ENCODE data around the gene NT5M.

Gene NT5M

GRCh38 chr17:17359271-17359670 is 56.1 kb downstream of the NT5M start:
- Histone ChIP-seq H3K4me3 (replicated peaks; ENCODE audit: insufficient read depth, low read length) (no peak overlapping the region), H3K27me3 (ENCODE audit: insufficient read depth, poor library complexity, severe bottlenecking) (no peaks in the 10 kb centered on the region), H3K27ac (replicated peaks) (no peak overlapping the region)
- TF ChIP-seq GABPA (IDR thresholded peaks at IDR 0.05; ENCODE audit: low read depth) (no peak), POLR2AphosphoS5 (IDR thresholded peaks at IDR 0.05; ENCODE audit: low read depth) (no peak), SPI1 (IDR thresholded peaks at IDR 0.05; ENCODE audit: borderline replicate concordance, low read depth) (no peak)
- TF ChIP-seq, protein P1, sequence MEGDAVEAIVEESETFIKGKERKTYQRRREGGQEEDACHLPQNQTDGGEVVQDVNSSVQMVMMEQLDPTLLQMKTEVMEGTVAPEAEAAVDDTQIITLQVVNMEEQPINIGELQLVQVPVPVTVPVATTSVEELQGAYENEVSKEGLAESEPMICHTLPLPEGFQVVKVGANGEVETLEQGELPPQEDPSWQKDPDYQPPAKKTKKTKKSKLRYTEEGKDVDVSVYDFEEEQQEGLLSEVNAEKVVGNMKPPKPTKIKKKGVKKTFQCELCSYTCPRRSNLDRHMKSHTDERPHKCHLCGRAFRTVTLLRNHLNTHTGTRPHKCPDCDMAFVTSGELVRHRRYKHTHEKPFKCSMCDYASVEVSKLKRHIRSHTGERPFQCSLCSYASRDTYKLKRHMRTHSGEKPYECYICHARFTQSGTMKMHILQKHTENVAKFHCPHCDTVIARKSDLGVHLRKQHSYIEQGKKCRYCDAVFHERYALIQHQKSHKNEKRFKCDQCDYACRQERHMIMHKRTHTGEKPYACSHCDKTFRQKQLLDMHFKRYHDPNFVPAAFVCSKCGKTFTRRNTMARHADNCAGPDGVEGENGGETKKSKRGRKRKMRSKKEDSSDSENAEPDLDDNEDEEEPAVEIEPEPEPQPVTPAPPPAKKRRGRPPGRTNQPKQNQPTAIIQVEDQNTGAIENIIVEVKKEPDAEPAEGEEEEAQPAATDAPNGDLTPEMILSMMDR (IDR thresholded peaks at IDR 0.05; ENCODE audit: insufficient read depth, low read length) = no peak
- DNase-seq (ENCODE audit: low read depth in 1 of 2, low spot score in 1 of 2) = no peak

- no peak overlapping the region for H3K4me3 ChIP-seq (replicated peaks; ENCODE audit: insufficient read depth, low read length)
- H3K27me3 ChIP-seq (ENCODE audit: insufficient read depth, poor library complexity, severe bottlenecking) = no peaks in the 10 kb centered on the region
- TF ChIP-seq SPI1 (IDR thresholded peaks at IDR 0.05; ENCODE audit: borderline replicate concordance, low read depth) = no peak
- TF ChIP-seq, protein P1 (IDR thresholded peaks at IDR 0.05; ENCODE audit: insufficient read depth, low read length) = no peak
- no peak for TF ChIP-seq GABPA (IDR thresholded peaks at IDR 0.05; ENCODE audit: low read depth)
- TF ChIP-seq POLR2AphosphoS5 (IDR thresholded peaks at IDR 0.05; ENCODE audit: low read depth) = no peak
- DNase-seq (ENCODE audit: low read depth in 1 of 2, low spot score in 1 of 2) = no peak
- H3K27ac ChIP-seq (replicated peaks) = no peak overlapping the region
Measured at GRCh38 chr17:17360087-17360730, 57.0 kb downstream of the NT5M start.

- TF ChIP-seq POLR2AphosphoS5 (IDR thresholded peaks at IDR 0.05; ENCODE audit: low read depth) (no peak), GABPA (IDR thresholded peaks at IDR 0.05; ENCODE audit: low read depth) (no peak), SPI1 (IDR thresholded peaks at IDR 0.05; ENCODE audit: borderline replicate concordance, low read depth) (no peak)
- TF ChIP-seq, protein P1 (IDR thresholded peaks at IDR 0.05; ENCODE audit: insufficient read depth, low read length) = no peak
- TF ChIP-seq, protein P2, sequence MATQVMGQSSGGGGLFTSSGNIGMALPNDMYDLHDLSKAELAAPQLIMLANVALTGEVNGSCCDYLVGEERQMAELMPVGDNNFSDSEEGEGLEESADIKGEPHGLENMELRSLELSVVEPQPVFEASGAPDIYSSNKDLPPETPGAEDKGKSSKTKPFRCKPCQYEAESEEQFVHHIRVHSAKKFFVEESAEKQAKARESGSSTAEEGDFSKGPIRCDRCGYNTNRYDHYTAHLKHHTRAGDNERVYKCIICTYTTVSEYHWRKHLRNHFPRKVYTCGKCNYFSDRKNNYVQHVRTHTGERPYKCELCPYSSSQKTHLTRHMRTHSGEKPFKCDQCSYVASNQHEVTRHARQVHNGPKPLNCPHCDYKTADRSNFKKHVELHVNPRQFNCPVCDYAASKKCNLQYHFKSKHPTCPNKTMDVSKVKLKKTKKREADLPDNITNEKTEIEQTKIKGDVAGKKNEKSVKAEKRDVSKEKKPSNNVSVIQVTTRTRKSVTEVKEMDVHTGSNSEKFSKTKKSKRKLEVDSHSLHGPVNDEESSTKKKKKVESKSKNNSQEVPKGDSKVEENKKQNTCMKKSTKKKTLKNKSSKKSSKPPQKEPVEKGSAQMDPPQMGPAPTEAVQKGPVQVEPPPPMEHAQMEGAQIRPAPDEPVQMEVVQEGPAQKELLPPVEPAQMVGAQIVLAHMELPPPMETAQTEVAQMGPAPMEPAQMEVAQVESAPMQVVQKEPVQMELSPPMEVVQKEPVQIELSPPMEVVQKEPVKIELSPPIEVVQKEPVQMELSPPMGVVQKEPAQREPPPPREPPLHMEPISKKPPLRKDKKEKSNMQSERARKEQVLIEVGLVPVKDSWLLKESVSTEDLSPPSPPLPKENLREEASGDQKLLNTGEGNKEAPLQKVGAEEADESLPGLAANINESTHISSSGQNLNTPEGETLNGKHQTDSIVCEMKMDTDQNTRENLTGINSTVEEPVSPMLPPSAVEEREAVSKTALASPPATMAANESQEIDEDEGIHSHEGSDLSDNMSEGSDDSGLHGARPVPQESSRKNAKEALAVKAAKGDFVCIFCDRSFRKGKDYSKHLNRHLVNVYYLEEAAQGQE (IDR thresholded peaks at IDR 0.05; ENCODE audit: insufficient replicate concordance, low read depth) = no peak
Measured at GRCh38 chr17:17361543-17361866, 58.3 kb downstream of the NT5M start.

DNA sequence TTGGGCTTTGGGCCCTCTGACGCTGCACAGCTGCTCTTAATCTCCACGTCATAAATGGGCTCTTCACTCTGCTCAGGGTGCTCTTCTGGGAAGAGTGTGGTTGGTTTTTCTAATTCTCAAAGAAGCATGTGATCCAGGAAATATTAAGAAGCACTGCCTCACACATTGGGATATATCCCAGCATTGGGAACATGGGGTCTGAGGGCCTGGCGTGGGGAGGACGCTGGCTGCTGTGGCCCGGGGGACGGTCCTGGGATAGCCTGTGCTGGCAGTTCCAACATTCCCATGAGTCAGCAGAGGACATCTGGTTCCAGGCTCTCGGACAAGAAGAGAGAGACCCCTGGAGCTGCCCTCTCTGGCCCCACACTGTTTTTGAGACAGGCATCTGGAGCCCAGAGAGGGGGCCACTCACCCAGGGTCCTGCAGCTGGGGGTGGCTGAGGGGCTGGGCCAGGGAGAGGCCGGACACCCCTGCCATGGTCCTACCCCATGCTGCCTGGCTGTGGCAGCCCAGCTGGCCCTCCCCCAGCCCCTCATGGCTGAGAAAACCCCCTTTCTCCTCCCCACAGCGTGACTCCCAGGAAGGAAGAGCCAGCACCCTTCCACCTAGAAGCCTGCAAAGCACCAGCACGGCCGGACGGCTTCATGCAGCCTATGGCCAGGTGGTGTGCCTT is 58.8 kb downstream of the NT5M start:
- TF ChIP-seq, protein P1 (IDR thresholded peaks at IDR 0.05; ENCODE audit: insufficient read depth, low read length) = no peak
- TF ChIP-seq GABPA (IDR thresholded peaks at IDR 0.05; ENCODE audit: low read depth) (no peak), POLR2AphosphoS5 (IDR thresholded peaks at IDR 0.05; ENCODE audit: low read depth) (no peak), SPI1 (IDR thresholded peaks at IDR 0.05; ENCODE audit: borderline replicate concordance, low read depth) (no peak)
- TF ChIP-seq, protein P2 (IDR thresholded peaks at IDR 0.05; ENCODE audit: insufficient replicate concordance, low read depth) = no peak
- no peak overlapping the region for H3K4me3 ChIP-seq (replicated peaks; ENCODE audit: insufficient read depth, low read length)

More at GRCh38 chr17:17361543-17361866, 58.3 kb downstream of the NT5M start:
- H3K27me3 ChIP-seq (ENCODE audit: insufficient read depth, poor library complexity, severe bottlenecking) = no peaks in the 10 kb centered on the region
- no peak for DNase-seq (ENCODE audit: low read depth in 1 of 2, low spot score in 1 of 2)
- no peak overlapping the region for H3K27ac ChIP-seq (replicated peaks)
- H3K4me3 ChIP-seq (replicated peaks; ENCODE audit: insufficient read depth, low read length) = no peak overlapping the region

More for the DNA sequence above, 58.8 kb downstream of the NT5M start:
- H3K27me3 ChIP-seq (ENCODE audit: insufficient read depth, poor library complexity, severe bottlenecking) = no peaks in the 10 kb centered on the region
- no peak overlapping the region for H3K27ac ChIP-seq (replicated peaks)
- no peak for DNase-seq (ENCODE audit: low read depth in 1 of 2, low spot score in 1 of 2)

All from HL-60 (cell line).